ENCODE results near the gene ZNF883. TPM values are rescaled to one million over a fixed set of nuclear protein-coding genes. Genes with fewer than 3 reads are reported as not detected.

ZNF883 gene
- total and polyA plus RNA-seq, 4 donors: 0.03 to 0.23 (median 0.10) TPM

GRCh38 chr9:112914524-112914923, 97.5 kb downstream of the ZNF883 start:
- no peaks in the 10 kb centered on the region for H3K4me1 ChIP-seq (ENCODE audit: control insufficient read depth in 4 of 4, insufficient read depth in 4 of 4, low read length in 3 of 4)
- 87% methylated on average over 2 of the region's 2 CpGs for WGBS
- H3K27ac ChIP-seq (ENCODE audit: low read depth in 1 of 2, low read length in 2 of 2): no peak overlapping the region
- H3K9ac ChIP-seq (ENCODE audit: low read depth in 1 of 2, low read length in 2 of 2): no peak overlapping the region
- H3K9me3 ChIP-seq (ENCODE audit: control insufficient read depth in 4 of 4, low read length in 3 of 4): no peaks in the 10 kb centered on the region
- no peak for DNase-seq (ENCODE audit: low spot score)
- H3K36me3 ChIP-seq (ENCODE audit: control insufficient read depth in 4 of 4, insufficient read depth in 3 of 4, low read depth in 1 of 4, low read length in 3 of 4): no peaks in the 10 kb centered on the region
- H3K4me3 ChIP-seq (ENCODE audit: low read depth in 1 of 3, low read length in 3 of 3): no peak overlapping the region
- TF ChIP-seq NR2F2 (IDR thresholded peaks at IDR 0.05) (no peak), EGR1 (IDR thresholded peaks at IDR 0.05; ENCODE audit: low read depth in 2 of 2) (no peak), SP1 (IDR thresholded peaks at IDR 0.05) (no peak), CTCF (IDR thresholded peaks at IDR 0.05; ENCODE audit: low read depth, low read length, missing input control) (no peak), MAX (IDR thresholded peaks at IDR 0.05) (no peak), HNF4A (conservative IDR thresholded peaks at IDR 0.05) (no peak), HNF4G (IDR thresholded peaks at IDR 0.05) (no peak), FOXA1 (IDR thresholded peaks at IDR 0.05) (no peak), JUND (IDR thresholded peaks at IDR 0.05) (no peak), REST (IDR thresholded peaks at IDR 0.05) (no peak), TAF1 (conservative IDR thresholded peaks at IDR 0.05) (no peak), GABPA (IDR thresholded peaks at IDR 0.05 in 1 of 2, conservative IDR thresholded peaks at IDR 0.05 in 1 of 2) (no peak), YY1 (IDR thresholded peaks at IDR 0.05) (no peak), RAD21 (IDR thresholded peaks at IDR 0.05) (no peak), RXRA (IDR thresholded peaks at IDR 0.05) (no peak), FOXA2 (IDR thresholded peaks at IDR 0.05) (no peak)
- TF ChIP-seq, protein P1, sequence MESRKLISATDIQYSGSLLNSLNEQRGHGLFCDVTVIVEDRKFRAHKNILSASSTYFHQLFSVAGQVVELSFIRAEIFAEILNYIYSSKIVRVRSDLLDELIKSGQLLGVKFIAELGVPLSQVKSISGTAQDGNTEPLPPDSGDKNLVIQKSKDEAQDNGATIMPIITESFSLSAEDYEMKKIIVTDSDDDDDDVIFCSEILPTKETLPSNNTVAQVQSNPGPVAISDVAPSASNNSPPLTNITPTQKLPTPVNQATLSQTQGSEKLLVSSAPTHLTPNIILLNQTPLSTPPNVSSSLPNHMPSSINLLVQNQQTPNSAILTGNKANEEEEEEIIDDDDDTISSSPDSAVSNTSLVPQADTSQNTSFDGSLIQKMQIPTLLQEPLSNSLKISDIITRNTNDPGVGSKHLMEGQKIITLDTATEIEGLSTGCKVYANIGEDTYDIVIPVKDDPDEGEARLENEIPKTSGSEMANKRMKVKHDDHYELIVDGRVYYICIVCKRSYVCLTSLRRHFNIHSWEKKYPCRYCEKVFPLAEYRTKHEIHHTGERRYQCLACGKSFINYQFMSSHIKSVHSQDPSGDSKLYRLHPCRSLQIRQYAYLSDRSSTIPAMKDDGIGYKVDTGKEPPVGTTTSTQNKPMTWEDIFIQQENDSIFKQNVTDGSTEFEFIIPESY (IDR thresholded peaks at IDR 0.05): no peak
- TF ChIP-seq, protein P2, sequence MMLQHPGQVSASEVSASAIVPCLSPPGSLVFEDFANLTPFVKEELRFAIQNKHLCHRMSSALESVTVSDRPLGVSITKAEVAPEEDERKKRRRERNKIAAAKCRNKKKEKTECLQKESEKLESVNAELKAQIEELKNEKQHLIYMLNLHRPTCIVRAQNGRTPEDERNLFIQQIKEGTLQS (IDR thresholded peaks at IDR 0.05): no peak
- peaks cover 0 to 4% (median 0%) of the 10 kb centered on the region in 4 donors for H3K27me3 ChIP-seq (ENCODE audit: control insufficient read depth in 4 of 4, insufficient read depth in 4 of 4, low read length in 3 of 4)
